Measurements from ENCODE around the gene TRIM43.
"Not testable (repeated sequence)": the region's sequence is repeated elsewhere in the genome, so short reads cannot be mapped to it uniquely, and the experiment has no call there.

TRIM43 gene

DNA sequence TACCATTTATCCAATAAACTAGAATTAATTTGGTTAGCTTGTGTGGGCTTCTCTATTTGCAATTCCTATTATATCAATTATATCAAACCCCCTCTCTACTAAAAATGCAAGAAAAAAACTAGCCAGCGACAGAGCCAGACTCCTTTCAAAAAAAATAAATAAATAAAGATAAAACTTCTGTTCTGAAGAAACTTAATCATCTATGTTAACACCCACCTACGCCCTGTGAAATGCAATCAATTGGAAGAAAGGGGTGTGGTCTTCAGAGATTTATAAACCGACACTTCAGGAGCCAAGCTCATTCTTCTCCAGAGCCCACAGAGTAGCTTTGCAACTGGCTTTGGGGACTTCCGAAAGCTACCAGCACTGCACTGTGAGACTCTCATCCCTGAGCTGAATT is at the start of gene TRIM43:
Gene TRIM43 (plus strand): TSS at position 301 of the 400 bp plus-strand sequence. CDS start 2,023 bp downstream, outside the sequence.
- not testable (repeated sequence) for DNase-seq

- DNase-seq = no peak
Observed at GRCh38 chr2:95551055-95551568, 40.7 kb upstream of the TRIM43 start.

GRCh38 chr2:95552911-95553310 is 38.9 kb upstream of the TRIM43 start:
- no peak for DNase-seq

GRCh38 chr2:95569170-95569569 is 22.6 kb upstream of the TRIM43 start:
- no peak for DNase-seq

GRCh38 chr2:95573866-95574265 is 17.9 kb upstream of the TRIM43 start:
- no peak for DNase-seq

GRCh38 chr2:95574506-95574905 is 17.3 kb upstream of the TRIM43 start:
- no peak for DNase-seq

GRCh38 chr2:95575857-95576256 is 15.9 kb upstream of the TRIM43 start:
- DNase-seq = no peak

GRCh38 chr2:95578539-95578938 is 13.3 kb upstream of the TRIM43 start:
- DNase-seq = no peak

DNA sequence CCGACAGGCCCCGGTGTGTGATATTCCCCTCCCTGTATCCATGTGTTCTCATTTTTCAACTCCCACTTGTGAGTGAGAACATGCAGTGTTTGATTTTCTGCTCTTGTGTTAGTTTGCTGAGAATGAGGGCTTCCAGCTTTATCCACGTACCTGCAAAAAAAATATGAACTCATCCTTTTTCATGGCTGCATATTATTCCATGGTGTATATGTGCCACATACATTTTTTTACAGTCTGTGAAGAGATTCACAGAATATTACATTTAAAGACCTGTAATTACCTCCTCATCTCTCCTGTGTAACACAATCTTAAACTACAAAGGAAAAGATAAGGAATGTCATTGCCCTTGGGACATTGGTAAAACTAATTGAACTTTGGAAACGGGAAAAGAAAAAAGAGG is 8.3 kb upstream of the TRIM43 start:
- DNase-seq = not testable (repeated sequence)

- DNase-seq = not testable (repeated sequence)
Observed at GRCh38 chr2:95584321-95584720, 7.5 kb upstream of the TRIM43 start.

GRCh38 chr2:95589777-95590536 is 1.8 kb upstream of the TRIM43 start:
- not testable (repeated sequence) for DNase-seq

DNA sequence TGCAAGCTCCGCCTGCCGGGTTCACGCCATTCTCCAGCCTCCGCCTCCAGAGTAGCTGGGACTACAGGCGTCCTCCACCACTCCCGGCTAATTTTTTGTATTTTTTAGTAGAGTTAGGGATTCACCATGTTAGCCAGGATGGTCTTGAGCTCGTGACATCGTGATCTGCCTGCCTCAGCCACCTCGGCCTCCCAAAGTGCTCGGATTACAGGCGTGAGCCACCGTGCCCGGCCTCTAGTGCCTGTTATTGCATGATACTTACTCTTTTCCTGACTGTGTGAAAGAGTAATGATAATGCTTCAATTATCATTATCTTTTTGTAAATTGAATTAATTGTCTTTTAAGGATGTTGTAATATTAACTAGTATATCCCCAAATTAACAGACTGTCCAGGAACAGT is 1.2 kb downstream of the TRIM43 start:
- not testable (repeated sequence) for DNase-seq

- DNase-seq = not testable (repeated sequence)
Observed at GRCh38 chr2:95595012-95595411, 3.2 kb downstream of the TRIM43 start.

- not testable (repeated sequence) for DNase-seq
Observed at GRCh38 chr2:95601301-95601700, 9.5 kb downstream of the TRIM43 start.

DNA sequence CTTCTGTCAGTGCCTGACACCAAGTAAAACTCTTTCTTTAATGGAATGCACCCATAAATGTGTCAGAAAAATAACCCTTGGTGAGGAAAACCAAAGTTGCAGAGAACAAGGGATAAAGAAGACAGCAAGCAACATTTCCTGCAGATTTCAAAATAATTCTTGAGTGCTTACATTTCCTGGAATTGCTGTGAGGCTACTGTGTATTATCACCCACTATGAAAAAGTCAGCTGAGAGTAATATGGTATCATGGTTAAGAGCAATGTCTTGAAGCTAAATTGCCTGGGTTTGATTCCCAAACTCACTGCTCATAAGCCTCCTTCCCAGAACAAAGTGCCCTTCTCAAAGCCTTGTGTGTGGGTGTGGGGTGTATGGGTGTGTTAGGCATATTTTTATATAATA is 10.3 kb downstream of the TRIM43 start:
- DNase-seq = not testable (repeated sequence)

DNA sequence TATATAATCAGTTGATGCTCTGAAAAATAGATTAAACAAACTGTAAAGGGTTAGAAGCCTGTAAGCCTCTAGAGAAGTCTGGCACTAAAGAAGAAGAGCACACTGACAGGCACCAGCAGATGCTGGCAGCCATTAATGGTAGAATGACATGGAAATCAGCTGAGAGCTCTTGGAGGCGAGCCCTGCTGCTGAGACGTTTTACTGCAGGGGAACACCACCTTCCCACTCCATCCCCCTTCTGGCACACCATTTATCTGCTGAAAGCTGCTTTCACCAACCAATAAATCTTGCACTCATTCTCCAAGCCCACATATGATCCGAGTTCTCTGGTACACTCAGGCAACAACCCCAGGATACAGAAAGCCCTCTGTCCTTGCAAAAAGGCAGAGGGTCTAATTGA is 16.6 kb downstream of the TRIM43 start:
- not testable (repeated sequence) for DNase-seq

DNA sequence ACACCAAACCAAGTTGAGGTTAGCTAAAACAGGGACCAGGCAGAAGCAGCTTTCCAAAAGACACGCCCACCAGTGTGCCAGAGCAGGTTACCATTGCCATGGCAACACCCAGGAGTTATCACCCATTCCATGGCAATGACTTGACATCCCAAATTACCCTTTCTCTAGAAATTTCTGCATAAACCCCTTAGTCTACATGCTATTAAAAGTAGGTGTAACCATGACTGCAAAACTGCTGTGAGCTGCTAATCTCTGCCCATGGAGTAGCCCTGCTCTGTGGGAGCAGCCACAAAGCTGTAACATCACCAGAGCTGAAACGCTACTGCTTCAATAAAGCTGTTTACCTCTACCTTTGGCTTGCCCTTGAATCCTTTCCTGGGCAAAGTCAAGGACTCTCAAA is 18.0 kb downstream of the TRIM43 start:
- DNase-seq = not testable (repeated sequence)

- not testable (repeated sequence) for DNase-seq
Observed at GRCh38 chr2:95613048-95613447, 21.2 kb downstream of the TRIM43 start.

DNA sequence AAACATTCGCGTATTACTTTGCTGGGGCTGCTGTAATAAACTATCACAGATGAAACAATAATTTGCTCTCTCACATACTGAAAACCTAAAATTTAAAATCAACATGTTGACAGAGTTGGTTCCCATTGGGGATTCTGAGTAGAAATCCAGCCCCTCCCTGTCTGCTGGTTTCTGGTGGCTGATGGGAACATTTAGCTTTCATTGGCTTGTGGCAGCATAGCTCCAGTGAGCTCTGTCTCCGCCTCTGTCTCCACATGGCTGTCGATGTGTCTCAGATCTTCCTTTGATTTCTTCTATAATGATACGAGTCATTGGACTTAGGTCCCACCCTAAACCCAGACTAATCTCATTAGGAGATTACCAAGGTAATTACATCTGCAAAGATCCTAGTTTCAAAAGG is 30.9 kb downstream of the TRIM43 start:
- DNase-seq = not testable (repeated sequence)

DNA sequence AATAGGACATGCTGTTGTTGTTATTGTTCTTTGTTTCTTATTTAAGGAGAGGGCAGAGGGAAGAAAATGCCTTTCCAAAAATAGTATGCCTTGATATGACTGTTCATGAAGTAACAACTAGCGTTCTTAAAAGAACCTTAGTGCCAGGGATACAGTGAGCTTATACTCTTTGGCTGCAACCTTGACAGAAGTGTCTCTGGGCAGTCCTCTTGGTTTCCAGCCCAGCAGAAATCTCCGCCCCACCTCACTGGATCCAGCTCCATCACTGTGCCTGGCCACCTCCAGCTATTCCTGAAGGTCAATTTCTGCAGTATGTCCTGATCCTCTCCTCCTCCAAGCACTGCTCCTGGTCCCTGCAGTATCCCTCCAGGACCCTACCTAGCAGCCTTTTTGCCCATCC is 39.2 kb downstream of the TRIM43 start:
- DNase-seq = not testable (repeated sequence)

DNA sequence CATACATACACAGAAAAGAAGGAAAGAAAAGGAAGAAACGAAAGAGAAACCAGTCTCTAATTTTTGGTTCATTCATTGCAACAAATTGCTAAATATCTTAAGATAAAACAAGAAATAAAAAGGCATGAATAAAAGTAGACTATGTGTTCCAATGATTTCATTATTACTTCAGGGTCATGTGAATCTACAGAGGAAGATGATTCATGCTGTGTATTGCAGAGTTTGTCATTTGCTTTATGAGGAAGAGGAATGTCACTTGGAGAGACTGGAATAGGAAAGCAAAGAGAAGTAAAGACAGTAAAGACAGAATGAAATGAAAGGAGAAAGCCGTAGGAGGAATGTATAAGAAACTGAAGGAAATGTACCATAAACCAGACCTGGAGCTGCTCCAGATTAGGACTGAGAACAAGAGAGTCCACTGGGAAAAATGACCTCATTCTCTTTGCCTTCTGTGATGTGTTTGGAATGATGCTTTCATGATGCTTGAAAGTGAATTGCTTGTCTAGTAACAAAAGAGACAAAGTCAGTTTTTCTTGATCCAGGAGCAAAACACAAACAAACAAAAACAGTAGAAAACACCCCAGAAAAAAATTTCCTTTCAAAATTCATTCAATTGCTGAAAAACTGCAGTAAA is 41.9 kb downstream of the TRIM43 start:
- DNase-seq = not testable (repeated sequence)

DNA sequence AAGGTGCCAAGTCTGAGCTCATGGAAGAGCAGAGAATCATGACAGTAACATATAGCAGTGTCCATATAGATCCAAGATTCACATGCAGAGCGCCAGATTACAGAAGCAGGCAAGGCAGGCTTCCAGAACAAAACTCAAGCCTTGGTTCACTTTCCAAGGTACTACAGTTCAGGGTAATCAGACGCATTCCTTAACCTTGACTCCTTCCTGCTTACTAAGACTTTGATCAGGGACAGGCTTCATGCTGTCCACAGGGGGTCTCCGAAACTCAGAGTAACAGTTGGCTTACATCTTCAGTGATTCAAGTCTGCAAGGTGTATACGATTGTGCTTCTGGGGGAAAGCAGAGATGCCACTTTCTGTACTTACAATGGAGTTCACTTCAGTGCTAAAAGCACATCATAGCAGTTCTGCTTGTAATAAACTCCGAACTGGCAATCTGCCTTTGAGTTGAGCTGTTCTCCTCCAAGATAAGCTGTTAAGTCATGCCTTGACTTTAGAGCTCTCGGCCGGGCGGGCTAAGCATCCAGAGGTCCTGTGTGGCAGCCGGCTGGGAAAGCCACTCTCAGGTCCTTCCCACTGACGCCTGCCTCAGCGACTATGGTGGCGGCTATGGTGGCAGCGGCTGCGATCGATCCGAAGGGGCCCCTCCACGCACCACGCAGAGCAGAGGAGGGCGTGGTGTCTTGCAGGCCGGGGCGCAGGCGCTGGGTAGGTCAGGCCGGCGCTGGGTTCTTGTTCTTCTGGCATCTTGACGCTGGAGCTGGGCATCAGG is 48.9 kb downstream of the TRIM43 start:
- DNase-seq = not testable (repeated sequence)

- DNase-seq = not testable (repeated sequence)
Observed at GRCh38 chr2:95641289-95641575, 49.4 kb downstream of the TRIM43 start.

- not testable (repeated sequence) for DNase-seq
Observed at GRCh38 chr2:95641787-95642186, 50.0 kb downstream of the TRIM43 start.

All from NCI-H2029 (cell line).